Gastrocnemius medialis (tissue), 4 donors: Measurements from ENCODE around the gene DDX54.

Source experiments
- CTCF ChIP-seq, 5 experiments: fragments of 450-650 bp in 3 of 5; fragments of 200-600 bp in 2 of 5; sonication (generic) in 2 of 5; IDR thresholded peaks in 4 of 5; conservative IDR thresholded peaks in 1 of 5; 1 replicate in 4 of 5; 2 replicates in 1 of 5; pipeline ENCODE4 v1.5.1; 2016 to 2019; ENCODE audit warnings: antibody characterized with exemption in 5 of 5, mild to moderate bottlenecking in 3 of 5, moderate library complexity in 3 of 5
- POLR2A ChIP-seq, 2 donors: fragments of 450-650 bp; IDR thresholded peaks; one replicate each; pipeline ENCODE4 v1.6.1; 2017; ENCODE audit warnings: antibody characterized with exemption in 2 of 2, mild to moderate bottlenecking in 2 of 2, moderate library complexity in 2 of 2

- TF ChIP-seq POLR2A (IDR thresholded peaks at IDR 0.05) = no peak
- no peak for TF ChIP-seq CTCF (IDR thresholded peaks at IDR 0.05 in 4 of 5, conservative IDR thresholded peaks at IDR 0.05 in 1 of 5)
Observed at GRCh38 chr12:113200021-113200797, 14.9 kb upstream of the DDX54 start.
